Femur (tissue), 1 donor: ENCODE measurements around the gene CELF1.
"Not testable (repeated sequence)": the region's sequence is repeated elsewhere in the genome, so short reads cannot be mapped to it uniquely, and the experiment has no call there.

Experiments used
- DNase-seq: peaks from one replicate; pipeline ENCODE4 v3.0.0-alpha.2; 2017

Gene CELF1

DNA sequence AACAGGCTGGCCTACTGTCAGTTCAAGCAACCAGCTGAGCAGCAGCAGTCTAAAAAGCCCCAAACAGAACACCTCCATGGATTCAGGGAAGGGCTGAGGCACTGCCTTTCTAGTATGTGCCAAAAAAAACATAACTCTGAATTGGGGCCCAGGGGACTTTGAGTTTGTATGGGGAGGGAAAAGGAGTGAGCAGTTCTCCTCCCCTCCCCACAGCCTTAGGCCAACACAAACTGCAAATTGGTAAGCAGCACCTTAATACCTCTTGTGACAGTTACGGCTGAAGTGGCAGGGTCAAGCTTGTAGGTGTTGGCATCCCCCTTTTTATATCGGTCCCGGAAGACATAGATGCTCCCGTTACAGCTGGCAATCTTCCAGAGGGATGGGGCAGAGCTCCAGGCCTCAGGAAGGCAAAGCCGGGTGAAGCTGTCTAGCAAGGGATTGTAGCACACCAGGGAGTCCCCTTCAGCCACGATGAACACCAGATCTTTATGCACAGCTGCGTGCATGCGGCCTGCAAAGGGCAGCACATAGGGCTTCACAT, 19.9 kb upstream of the CELF1 start:
- no peak for DNase-seq

DNA sequence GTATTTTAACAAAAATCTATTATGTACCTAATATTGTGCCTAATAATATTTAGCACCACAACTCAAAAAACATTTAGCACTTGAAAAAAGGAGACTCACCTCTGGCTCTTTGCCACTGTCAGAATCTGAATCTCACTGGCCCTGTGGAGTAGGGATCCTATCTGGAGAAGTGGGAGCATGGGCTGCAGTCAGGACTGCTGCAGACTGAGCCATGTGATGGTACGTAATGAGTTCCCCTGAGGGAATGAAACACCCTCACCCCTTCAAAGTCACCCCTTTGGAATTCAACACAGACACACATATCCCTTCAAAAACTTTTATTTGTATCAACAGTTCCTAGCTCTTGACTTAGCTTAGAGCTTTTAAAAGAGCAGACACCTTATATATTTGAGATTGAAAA, 19.0 kb upstream of the CELF1 start:
- DNase-seq, result no peak

DNA sequence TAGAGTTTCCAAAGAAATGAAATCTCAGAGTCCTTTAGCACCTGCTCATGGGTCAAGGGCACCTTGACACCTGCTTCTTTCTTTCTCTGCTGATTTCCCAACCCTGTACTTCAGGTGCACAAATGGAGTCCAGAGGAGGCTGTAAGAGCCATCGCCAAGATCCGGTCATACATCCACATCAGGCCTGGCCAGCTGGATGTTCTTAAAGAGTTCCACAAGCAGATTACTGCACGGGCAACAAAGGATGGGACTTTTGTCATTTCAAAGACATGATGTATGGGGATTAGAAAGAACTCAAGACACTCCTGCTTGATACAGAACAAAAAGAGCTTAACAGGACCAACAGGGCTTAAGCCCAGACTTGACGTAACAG, 18.4 kb upstream of the CELF1 start:
- DNase-seq, result no peak

DNA sequence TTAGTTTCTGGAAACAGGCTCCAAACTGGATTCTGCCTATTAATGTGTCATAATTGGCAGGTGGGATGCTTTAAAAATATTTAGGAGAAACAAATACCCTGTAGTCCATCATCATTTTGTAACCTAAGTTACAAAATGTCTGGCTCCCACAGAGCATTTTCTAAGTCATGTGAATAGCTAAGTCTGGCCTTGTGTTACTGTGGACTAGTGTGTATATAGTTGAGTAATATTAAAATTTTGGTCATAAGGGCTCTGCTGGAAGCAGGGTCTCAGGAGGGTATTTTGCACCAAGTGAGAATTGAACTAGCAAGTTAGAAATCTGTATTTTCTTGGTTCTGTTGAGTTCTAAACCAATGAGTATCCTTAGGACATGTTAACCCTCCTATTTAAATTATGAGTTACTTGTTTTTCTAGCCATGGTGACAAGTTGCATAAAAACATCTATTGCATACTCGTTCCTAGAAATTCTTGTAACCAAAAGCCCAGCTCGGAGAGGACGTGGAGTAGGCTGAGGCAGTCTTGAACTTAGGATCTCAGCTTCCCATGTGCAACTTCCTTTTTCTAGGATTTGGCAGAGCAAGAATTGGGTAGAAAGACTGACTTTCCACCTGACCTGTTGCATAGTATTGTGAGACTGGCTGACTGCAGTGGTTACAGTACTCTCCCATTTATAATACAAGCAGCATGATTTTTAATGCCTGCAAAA, 17.9 kb upstream of the CELF1 start:
- no peak for DNase-seq

DNA sequence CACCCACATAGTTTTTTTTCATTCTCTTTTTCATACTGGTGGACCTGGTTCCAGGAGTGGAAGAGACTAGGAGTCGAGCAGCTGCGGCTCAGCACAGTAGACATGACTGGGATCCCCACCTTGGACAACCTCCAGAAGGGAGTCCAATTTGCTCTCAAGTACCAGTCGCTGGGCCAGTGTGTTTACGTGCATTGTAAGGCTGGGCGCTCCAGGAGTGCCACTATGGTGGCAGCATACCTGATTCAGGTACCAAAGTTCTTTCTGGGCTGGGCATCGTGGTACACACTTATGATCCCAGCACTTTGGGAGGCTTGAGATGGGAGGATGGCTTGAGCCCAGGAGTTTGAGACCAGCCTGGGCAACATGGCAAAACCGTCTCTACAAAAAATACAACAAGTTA, 16.7 kb upstream of the CELF1 start:
- DNase-seq, result no peak

DNA sequence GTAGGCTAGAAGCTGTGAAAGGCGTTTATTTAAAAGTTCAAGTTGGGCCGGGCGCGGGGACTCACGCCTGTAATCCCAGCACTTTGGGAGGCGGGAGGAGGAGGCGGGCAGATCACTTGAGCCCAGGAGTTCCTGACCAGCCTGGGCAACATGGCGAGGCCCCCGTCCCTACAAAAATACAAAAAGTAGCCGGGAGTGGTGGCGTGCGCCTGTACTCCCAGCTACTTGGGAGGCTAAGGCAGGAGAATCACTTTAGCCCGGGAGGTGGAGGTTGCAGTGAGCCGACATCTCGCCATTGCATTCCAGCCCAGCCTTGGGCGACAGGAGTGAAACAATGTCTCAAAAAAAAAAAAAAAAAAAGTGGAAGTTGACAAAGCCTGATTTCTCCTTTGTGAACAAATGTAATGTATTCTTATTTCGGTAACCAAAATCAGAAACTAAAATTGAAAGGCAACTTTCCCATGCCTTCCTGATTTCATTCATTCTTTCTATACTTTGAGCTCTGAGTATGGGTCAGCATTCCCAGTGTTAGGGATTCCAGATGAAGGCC, 13.3 kb upstream of the CELF1 start:
- DNase-seq, result no peak

DNA sequence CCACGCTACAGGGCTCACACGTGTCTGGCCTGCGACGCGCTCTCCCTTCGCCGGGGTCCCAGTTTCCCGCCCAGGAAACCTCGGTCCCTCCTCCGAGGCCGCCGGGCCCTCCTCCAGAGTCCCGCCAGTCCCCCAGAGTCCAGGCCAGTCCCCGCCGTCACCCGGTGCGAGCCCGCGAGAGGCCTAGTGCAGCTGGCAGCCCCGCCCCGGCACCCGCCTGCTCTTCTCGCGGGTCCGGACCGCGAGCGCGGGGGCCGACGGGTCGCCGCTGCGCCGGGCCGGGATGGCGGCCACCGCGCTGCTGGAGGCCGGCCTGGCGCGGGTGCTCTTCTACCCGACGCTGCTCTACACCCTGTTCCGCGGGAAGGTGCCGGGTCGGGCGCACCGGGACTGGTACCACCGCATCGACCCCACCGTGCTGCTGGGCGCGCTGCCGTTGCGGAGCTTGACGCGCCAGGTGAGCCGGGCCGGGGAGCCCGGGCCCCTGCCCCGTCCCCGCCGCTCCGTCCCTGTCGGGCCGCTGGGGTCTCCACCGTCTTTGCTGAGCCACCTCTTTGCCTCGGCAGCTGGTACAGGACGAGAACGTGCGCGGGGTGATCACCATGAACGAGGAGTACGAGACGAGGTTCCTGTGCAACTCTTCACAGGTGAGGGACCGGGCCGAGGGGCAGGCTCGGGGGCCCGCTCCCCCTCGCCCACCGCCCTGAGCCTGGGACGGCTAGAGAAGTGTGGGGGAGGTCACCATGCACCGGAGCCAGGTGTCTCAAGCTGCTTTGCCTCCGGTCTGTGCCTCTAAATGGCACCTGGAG, 12.6 kb upstream of the CELF1 start, which contains the start of gene PTPMT1:
Gene PTPMT1 (plus strand): TSS at position 260 of the 809 bp plus-strand sequence. CDS start 24 bp downstream, at position 284.
- peak; percentile 85 for DNase-seq

DNA sequence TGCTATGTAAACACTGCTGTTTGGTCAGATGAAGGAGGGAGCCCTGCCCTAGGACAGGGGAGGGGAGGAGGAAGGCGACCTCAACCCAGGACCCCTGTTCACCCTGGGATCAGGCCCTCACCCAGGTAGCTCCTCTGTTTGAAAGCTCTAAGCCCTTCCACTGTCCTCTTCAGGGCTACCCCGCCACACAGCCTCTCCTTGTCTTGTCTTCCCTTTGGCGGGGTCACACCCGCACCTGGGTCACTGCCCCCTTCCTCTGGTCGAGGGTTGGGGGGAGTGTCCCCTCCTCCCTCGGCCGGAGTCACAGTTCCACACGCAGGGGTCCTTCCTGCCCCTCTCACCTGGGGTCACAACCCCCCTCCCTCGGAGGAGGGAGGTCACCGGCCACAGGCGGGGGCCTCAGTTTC, 12.0 kb upstream of the CELF1 start:
- no peak for DNase-seq

DNA sequence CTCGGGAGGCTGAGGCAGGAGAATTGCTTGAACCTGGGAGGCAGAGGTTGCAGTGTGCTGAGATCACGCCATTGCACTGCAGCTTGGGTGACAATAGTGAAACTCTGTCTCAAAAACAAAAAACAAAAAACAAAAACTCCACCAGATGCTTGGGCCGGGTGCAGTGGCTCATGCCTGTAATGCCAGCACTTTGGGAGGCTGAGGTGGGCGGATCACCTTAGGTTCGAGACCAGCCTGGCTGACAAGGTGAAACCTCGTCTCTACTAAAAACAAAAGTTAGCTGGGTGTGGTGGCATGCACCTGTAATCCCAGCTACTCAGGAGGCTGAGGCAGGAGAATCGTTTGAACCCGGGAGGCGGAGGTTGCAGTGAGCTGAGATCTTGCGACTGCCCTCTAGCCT, 11.4 kb upstream of the CELF1 start:
- DNase-seq, result not testable (repeated sequence)

DNA sequence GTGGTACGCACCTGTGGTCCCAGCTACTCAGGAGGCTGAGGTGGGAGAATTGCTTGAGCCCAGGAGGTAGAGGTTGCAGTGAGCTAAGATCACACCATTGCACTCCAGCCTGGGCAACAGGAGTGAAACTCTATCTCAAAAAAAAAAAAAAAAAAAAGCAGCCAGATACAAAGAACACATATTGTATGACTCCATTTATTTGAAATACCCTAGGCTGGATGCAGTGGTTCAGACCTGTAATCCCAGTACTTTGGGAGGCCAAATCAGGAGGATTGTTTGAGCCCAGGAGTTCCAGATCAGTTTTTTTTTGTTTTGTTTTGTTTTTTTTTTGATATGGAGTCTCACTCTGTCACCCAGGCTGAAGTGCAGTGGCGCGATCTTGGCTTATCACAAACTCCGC, 9.5 kb upstream of the CELF1 start:
- not testable (repeated sequence) for DNase-seq

DNA sequence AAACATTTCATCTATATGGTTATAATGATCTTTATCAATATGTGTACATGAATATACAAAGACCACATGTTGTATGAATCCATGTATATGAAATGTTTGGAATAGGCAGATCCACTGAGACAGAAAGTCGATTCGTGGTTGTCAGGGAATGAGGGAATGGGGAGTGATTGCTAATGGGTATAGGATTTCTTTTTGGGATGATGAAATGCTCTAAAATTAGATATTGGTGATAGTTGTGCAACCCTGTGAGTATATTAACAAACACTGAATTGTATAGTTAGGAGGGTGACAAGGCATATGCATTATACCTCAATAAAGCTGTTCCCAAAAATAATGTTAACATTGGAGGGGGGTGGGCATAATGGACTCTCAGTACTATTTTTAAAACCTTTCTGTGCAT, 7.5 kb upstream of the CELF1 start:
- no peak for DNase-seq

DNA sequence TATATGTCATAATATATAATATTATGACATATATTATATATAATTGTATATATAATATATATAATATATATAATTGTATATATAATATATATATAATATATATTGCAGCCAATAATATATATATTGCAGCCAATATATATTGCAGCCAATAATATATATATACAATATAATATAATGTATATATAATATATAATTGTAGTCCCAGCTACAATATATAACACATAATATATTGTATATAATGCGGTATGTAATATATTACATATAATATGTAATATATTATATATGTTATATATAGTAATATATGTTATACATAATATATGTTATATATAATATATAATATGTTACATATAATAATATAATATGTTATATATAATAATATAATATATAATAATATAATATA, 5.8 kb upstream of the CELF1 start:
- DNase-seq, result no peak

DNA sequence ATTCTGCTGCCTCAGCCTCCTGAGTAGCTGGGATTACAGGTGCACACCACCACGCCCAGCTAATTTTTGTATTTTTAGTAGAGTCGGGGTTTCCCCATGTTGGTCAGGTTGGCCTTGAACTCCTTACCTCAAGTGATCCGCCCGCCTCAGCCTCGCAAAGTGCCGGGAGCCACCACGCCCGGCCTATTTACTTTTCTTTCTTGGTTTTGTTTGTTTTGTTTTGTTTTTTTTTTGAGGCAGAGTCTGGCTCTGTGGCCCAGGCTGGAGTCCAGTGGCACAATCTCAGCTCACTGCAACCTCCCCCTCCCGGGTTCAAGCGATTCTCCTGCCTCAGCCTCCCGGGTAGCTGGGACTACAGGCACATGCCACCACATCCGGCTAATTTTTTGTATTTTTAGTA, 4.1 kb upstream of the CELF1 start:
- not testable (repeated sequence) for DNase-seq

DNA sequence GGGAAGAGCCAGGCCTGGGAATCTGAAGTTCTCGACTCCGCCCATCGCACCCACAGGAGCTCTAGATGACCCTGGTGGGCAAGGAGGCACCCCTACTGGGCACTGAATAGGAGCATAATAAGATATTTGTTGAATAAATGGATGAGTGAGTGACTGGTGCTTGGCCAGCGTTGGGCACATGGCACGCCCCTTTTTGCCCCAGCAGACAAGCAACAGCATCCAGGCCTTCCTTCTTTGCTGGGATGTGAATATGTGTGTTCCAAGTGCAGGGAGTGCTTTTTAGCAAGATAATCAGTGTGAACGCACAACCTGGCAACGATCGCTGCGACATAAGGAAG, 443 bp upstream of the CELF1 start:
- DNase-seq, result no peak

DNA sequence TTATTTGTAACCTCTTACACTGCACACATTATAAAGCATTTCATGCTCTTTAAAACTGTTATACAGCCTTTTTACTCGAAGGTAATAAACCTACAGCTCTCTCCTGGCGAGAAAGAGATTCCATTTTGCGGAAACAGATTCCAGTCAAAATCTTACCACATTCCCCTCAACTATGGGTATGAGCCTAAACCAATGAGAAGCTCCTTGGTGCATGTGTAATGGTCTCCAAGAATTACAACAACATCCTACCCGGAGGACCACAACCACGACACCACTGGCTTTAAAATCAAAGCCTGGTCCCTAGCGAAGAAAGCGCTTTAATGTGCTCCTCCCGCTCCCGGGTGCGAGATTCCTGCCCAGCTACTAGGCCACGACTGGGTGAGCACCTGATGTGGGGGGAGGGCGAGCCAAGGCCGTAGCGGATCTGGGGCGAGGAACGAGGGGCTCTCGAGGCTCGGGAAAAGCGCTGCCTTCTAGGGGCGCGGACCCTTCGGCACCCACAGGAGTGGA, 821 bp downstream of the CELF1 start:
- DNase-seq, result peak; percentile 38

DNA sequence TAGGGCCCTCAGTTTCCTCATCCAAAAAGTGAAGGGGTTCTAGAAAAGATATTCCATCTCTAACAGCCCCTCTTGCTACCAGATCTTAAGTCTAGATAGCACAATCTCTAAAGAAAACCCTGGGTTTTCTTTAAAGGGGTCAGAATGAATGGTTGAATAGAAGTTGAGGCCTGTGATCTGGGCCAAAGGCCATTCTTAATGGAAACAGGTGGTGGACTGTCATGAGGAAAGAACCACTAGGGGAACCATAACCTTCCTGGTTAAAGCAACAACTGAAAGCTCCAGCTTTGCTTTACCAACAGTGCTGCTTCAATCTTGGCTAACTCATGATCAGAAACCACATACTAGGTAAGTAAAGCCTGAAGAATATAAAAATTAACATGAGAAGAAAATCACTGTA, 1.8 kb downstream of the CELF1 start:
- DNase-seq, result no peak

DNA sequence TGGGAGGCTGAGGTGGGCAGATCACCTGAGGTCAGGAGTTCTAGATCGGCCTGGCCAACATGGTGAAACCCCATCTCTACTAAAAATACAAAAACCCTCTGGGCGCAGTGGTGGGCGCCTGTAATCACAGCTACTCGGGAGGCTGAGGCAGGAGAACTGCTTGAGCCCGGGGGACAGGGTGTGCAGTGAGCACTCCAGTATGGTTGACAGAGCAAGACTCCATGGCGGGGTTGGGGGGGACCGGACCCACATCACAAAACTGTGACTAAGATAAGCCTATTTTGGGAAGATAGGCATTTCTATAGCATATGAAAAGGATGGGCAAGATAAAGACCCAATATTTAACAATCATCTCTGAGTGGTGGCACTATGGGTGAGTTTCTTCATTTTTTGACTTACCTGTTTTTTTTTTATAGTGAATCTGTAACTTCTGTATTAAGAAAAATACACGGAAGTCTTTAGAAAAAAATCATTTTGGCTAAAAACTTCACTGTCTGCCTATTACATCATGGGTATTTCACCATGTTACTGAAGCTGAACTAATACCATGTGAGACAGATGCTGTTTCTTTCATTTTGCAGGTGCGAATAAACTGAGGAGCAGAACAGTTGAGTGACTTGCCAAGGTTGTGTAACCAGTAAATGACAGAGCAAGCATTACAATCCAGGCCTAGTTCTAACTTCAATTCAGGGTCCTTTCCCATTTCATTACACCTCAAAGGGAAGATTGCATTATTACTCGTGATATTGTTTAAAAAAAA, 2.5 kb downstream of the CELF1 start:
- DNase-seq, result no peak

DNA sequence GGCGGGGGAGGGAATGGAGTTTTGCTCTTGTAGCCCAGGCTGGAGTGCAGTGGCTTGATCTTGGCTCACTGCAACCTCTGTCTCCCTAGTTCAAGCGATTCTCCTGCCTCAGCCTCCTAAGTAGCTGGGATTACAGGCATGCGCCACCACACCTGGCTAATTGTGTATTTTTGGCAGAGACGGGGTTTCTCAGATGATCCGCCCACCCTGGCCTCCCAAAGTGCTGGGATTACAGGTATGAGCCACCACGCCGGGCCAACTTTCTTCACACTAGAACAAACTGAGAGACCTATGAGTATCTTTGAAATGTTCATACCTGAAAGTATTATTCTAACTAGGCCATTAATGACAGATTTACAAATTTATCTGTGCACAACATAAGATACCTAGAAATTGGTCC, 6.7 kb downstream of the CELF1 start:
- DNase-seq, result not testable (repeated sequence)

DNA sequence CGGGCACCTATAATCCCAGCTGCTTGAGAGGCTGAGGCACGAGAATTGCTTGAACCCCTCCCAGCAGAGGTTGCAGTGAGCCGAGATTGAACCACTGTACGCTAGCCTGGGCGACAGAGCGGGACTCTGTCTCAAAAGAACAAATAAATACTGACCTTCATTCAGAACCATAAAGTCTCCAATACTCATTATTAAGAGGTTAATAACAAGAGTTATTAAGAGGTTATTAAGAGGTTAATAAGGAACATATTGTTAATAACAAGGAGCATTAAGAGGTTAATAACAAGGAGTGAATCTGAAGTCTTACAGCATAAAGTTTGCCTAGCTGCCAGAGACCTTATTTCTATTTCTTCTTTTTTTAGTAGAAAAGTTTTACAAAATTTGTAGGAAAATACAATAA, 7.6 kb downstream of the CELF1 start:
- no peak for DNase-seq

DNA sequence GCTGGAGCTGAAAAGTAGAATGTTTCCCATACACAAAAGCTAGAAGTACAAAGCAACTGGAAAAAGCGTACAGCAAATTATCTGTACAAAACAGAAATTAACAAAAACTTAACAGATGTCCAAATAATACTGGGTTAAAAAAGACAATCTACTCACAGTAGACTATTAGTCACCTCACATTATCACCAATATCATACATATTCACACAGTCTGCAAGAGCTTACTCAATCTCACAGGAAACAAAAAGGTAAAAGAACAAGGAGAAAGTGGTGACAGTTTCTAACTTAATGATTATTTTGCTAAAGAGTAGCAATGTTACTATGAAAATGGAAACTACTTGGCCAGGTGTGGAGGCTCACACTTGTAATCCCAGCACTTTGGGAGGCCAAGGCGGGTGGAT, 11.9 kb downstream of the CELF1 start:
- no peak for DNase-seq

DNA sequence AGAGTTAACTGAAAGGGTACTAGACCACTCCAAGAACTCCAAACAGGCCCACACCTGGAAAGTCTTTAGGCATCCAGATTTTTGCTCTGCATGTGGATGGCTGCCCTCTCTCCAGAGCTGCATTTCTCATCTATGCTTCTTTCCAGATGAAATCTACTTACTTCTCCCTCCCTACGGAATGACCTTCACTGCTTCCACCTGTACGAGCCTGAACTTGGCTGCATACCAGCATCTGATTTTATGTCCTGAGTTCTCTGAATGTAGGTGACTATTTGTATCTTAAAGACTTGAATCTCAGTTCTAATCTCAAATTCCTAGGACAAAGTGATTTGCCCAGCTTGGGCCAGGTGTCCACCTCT, 13.3 kb downstream of the CELF1 start:
- DNase-seq, result no peak

DNA sequence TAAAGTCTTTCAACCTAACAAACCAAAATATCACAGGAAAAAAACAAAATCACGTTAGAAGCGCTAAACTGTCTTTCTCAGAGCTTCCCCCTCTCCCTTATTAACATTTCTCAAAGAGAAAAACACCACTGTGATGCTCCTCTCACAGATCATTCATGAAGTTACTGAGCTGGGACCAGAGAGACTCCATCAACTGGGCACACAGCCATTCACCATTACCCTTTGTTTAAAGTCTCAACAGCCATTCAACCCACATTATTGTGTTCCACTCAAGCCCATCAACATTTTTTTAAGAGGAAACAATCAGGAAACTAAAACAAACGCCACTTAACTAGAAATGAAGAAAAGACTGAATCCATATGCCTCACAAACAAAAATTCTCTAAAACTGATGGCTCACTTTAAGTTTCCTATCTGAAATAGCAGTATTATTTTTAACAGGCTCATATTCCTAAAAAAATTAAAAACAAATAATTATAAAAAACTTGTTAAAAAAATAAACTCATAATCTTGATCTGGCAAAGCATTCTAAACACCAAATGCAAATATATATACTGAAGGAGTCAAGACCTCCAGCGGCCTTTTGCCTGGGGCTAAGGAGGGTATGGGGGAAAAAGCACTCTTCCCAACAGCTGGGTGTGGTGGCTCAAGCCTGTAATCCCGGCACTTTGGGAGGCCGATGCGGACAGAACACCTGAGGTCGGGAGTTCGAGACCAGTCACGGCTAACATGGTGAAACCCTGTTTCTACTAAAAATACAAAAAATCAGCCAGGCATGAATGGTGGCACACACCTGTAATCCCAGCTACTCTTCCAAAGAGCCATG, 14.0 kb downstream of the CELF1 start:
- DNase-seq, result no peak
